Left cardiac atrium (tissue), 4 donors: ENCODE results near the gene TPRG1L. TPM values are rescaled to one million over a fixed set of nuclear protein-coding genes. Genes with fewer than 3 reads are reported as not detected.

Experiments
- ATAC-seq, 2 donors: fragments of 200-7000 bp; cut with Tn5 transposase; one replicate each; pipeline ENCODE4 v1.9.1; 2020; ENCODE audit warnings: mild to moderate bottlenecking in 2 of 2, moderate library complexity in 2 of 2
- DNase-seq: peaks from one replicate; pipeline ENCODE4 v3.0.0-alpha.2; 2020
- intact Hi-C, 2 donors: fragments of 100-400 bp; cut with DNase I; formaldehyde crosslinking; loops; one replicate each; pipeline versions ENCODE4 v1.14.1 to v1.15.1; 2022 to 2023
- total RNA-seq, 2 donors: library from RNA; stranded (reverse); fragmentation: NEBNext Ultra II Directional; extraction: Animal tissue kit (Norgen Biotek cat#: 25700); gene quantifications; one replicate each; pipeline ENCODE4 v1.2.1, GENCODE V29; 2021
- donor health status: DM: no; HTN: yes; CAD: no.
- donor health status: DM: no; HTN: yes; CAD: no; lungs with severe emphysema.
- donor health status: DM: yes; HTN: yes; CAD: no.
- donor health status: Dilated cardiomyopathy.

Gene TPRG1L
- total RNA-seq, 2 donors from 2014 or later: 41.3 to 42.6 TPM

- intact Hi-C loops: no loop called here
- DNase-seq (no peak), ATAC-seq (no peak)
These were observed 19.6 kb upstream of the TPRG1L start for GRCh38 chr1:3604997-3605823.

GRCh38 chr1:3606779-3607702, 17.8 kb upstream of the TPRG1L start:
- ATAC-seq: no peak
- no peak for DNase-seq
- intact Hi-C loops: no loop called here

DNA sequence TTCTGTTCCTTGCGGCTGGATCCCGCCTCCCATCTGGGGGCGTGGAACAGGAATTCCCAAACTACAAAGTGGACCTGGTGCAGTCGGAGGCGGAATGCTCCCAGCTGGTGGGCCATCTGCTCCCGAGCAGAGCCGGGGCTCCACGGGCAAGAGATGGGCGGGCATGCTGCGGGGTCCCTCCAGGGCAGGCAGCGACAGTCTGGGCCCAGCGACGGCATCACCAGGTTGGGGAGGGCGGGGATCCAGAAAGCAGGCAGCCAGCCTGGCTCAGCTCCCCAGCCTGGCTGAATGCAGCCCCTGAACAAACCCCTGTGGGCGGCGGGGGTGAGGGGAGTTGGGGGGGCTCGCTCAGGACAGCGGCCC, 17.1 kb upstream of the TPRG1L start:
- intact Hi-C loops: no loop called here
- DNase-seq (no peak), ATAC-seq (no peak)

- DNase-seq (no peak), ATAC-seq (no peak)
- intact Hi-C loops: no loop called here
These were observed 16.7 kb upstream of the TPRG1L start for GRCh38 chr1:3608154-3608553.

- intact Hi-C loops: no loop called here
- DNase-seq (no peak), ATAC-seq (no peak)
These were observed 15.6 kb upstream of the TPRG1L start for GRCh38 chr1:3609016-3609768.

- DNase-seq (no peak), ATAC-seq (no peak)
- intact Hi-C loops: no loop called here
These were observed 14.9 kb upstream of the TPRG1L start for GRCh38 chr1:3609769-3610526.

DNA sequence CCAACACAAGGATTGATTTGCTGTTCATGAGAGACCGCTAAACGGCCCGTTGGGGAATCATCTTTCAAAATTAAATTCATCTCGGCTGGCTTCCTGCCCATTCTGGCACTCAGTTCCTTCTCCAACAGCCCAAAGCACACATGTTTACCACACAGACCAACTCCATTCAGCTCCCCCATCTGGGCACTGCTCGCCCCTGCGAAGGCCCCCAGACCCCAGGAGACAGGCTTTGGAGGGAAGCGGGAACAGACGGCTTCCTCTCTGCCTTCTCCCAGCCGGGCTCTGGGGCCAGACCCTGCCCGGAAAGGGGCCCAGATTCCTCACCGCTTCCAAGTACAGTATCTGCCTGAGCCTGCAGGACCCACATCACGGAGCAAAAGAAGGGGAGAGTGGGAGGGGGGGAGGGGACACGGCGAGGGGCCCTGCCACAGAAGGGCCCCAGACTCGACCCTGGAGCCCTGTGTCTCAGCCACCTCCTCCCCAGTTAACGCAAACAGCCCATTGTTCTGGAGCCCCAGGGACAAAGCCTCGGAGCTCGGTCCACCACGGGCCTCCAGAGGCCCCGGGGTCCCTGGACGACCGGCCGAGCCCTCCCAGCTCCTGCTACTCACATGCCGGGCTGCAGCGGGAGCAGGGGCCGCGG, 14.2 kb upstream of the TPRG1L start:
- intact Hi-C loops: no loop called here
- DNase-seq (no peak), ATAC-seq (peak in 1 of 2 donors; percentile 13)

DNA sequence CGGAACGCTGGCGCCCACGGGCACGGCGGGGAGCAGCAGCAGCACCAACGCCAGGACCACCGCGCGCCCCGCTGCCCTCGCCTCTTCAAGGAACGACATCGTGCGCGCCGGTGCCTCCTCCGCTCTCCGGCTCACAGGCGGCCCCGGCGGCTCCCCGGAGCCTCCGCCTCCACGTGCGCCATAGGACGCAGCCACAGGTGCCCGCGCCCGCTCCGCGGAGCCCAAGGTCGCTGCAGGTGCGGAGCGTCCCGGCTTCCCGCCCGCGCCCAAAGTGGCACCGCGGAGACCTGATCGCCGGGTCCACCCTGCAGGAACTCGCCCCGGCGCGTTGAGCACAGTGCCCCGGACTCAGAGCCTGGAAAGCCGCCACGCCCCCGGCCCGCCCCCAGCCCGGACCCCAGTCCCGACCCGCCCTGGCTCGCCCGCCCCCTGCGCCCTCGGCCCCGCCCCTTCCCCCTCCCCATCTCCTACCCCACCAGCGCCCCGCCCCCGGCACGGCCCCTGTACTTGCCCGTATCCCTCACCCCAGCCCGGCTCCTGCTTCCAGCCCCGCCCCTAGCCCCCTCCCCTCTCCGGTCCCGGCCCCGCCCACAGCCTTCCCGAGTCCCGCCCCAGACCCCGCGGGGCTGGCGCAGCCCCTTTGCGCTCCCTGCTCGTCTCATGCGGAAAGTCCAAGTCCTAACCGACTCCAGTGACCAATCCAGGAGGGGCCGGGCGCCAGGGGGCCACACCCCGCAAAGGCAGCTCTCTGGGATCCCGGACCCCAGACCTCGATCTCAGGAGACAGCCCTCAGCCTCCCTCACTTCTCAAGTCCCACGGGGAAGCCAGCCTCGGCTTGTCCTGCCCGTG, 13.4 kb upstream of the TPRG1L start, which contains the start of gene MEGF6:
Gene MEGF6, minus strand, starts transcription at position 339 of the 850 bp plus-strand sequence. Its CDS starts 240 bp downstream, at position 99.
- intact Hi-C loops: no loop called here
- DNase-seq: peak; percentile 87
- peak; percentile 86 to 88 for ATAC-seq

- no peak for DNase-seq
- no peak for ATAC-seq
- intact Hi-C loops: no loop called here
These were observed 12.7 kb upstream of the TPRG1L start for GRCh38 chr1:3612123-3612522.

- intact Hi-C loops: loop anchor here in 1 of 2 donors (5.0 kb wide), 1 partner anchor 53 kb away; no protein-coding TSS in a partner anchor
- ATAC-seq (peak in 1 of 2 donors; percentile 7), DNase-seq (no peak)
These were observed 9.8 kb upstream of the TPRG1L start for GRCh38 chr1:3614755-3615742.

DNA sequence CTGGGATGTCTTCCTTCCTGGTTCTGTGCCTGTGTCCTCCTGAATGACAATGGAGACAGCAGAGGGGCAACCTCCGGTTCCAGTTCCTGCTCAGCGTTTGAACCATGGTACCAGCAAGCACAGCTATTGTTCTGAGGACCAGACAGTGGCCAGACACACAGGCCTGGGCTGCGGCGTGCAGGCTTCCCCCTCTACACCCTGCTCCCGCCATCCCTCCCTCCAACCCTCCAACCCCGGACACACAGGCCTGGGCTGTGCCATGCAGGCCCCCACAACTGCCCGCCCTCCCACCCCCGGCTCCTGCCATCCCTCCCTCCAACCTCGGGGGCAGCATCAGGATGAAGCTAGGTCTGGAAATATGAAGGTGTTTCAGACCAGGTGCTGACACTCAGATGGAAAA, 8.0 kb upstream of the TPRG1L start:
- no peak for ATAC-seq
- DNase-seq: no peak
- intact Hi-C loops: loop anchor here in 1 of 2 donors (5.0 kb wide), 1 partner anchor 55 kb away; no protein-coding TSS in a partner anchor

- intact Hi-C loops: loop anchor here (2.0 to 5.0 kb wide), 3 partner anchors 53 to 127 kb away; no protein-coding TSS in a partner anchor
- no peak for ATAC-seq
- no peak for DNase-seq
These were observed 6.9 kb upstream of the TPRG1L start for GRCh38 chr1:3617806-3618345.

GRCh38 chr1:3618531-3618880, 6.3 kb upstream of the TPRG1L start:
- intact Hi-C loops: loop anchor here (2.0 to 5.0 kb wide), 3 partner anchors 54 to 128 kb away; no protein-coding TSS in a partner anchor
- DNase-seq (no peak), ATAC-seq (no peak)

DNA sequence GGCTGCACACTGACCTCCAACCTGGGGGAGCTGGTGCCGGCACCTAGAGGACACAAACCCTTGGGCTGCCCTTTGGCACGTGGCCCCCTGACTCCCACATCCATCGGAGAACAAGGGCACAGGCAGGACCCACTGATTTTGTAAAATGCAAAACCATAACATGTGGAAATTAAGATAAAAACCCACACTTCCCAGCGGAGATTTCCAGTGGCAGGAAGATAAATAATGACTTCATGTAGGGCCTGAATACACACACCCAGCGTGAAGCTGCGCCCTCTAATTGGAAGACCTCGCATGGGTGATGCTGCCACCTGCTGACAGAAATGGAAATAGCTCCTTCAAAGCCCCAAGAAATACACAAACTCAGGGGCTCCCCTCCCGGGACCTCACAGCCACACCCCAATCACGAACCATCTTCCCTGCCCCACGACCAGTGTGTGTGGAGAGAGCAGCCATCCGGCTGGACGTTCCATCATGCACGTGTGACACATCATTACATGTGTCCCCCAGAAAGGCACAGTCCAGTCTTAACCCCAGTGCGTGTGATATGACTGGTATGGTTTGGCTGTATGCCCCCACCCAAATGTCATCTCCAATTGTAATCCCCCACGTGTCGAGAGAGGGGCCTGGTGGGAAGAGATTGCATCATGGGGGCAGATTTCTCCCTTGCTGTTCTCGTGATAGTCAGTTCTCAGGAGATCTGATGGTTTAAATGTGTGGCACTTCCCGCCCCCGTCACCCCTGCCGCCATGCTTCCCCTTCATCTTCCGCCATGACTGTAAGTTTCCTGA, 5.7 kb upstream of the TPRG1L start:
- intact Hi-C loops: loop anchor here (2.0 to 5.0 kb wide), 3 partner anchors 54 to 128 kb away; no protein-coding TSS in a partner anchor
- ATAC-seq (peak; percentile 72 to 82), DNase-seq (peak; percentile 77)

DNA sequence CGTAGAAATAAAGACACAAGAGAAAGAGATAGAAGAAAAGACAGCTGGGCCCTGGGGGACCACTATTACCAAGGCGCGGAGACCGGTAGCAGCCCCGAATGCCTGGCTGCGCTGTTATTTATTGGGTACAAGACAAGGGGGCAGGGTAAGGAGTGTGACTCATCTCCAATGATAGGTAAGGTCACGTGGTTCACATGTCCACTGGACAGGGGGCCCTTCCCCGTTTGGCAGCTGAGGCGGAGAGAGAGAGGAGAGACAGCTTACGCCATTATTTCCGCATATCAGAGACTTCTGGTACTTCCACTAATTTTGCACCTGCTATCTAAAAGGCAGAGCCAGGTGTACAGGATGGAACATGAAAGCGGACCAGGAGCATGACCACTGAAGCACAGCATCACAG, 4.1 kb upstream of the TPRG1L start:
- no peak for ATAC-seq
- intact Hi-C loops: loop anchor here in 1 of 2 donors (1.0 kb wide), 1 partner anchor 129 kb away; no protein-coding TSS in a partner anchor
- no peak for DNase-seq
